ENCODE results near the gene ADM. TPM values are rescaled to one million over a fixed set of nuclear protein-coding genes. Genes with fewer than 3 reads are reported as not detected.

ADM gene
- total RNA-seq, 2 experiments from 2014 or later: 0.46 to 4.9 TPM

- no TSS peak for BruUV-seq (replicated peaks)
- Histone ChIP-seq H3K36me3 (ENCODE audit: insufficient read depth, low read length) (no peaks in the 10 kb centered on the region), H3K4me3 (ENCODE audit: low read depth, low read length, poor library complexity, severe bottlenecking) (no peak overlapping the region), H3K27ac (ENCODE audit: low read depth, low read length, poor library complexity, severe bottlenecking) (peak overlapping the region; percentile 94), H2AFZ (ENCODE audit: low read length) (peak overlapping the region; percentile 83; the same call in 1 of the 2 replicates), H3K79me2 (ENCODE audit: insufficient read depth, low read depth, low read length) (no peaks in the 10 kb centered on the region), H3K4me1 (ENCODE audit: insufficient read depth, low read length, poor library complexity, severe bottlenecking) (peaks cover 62% of the 10 kb centered on the region), H3K9me3 (ENCODE audit: low read length) (no peaks in the 10 kb centered on the region), H4K20me1 (ENCODE audit: insufficient read depth, low read length) (no peaks in the 10 kb centered on the region), H3K4me2 (ENCODE audit: low read length) (no peak overlapping the region), H3K9me2 (ENCODE audit: insufficient read depth, low read length) (no peaks in the 10 kb centered on the region)
- intact Hi-C loops (cut with micrococcal nuclease; ENCODE audit: unreplicated experiment): loop anchor here (5.0 kb wide), 1 partner anchor 244 kb away; no protein-coding TSS in a partner anchor
- TF ChIP-seq EZH2phosphoT487 (IDR thresholded peaks at IDR 0.05; ENCODE audit: borderline replicate concordance, low read depth, low read length) (no peak), CTCF (conservative IDR thresholded peaks at IDR 0.05; ENCODE audit: low read length) (no peak)
- no peak for DNase-seq (ENCODE audit: low spot score)
- ChIA-PET POLR2A (interaction anchor here (0.5 to 1.7 kb wide), 2 partner anchors 11 to 919 kb away, joined by 4 to 6 read pairs; no protein-coding TSS in a partner anchor), CTCF (ENCODE audit: unreplicated experiment) (no interaction called here)
Observed at GRCh38 chr11:10320736-10321465, 16.0 kb downstream of the ADM start.

GRCh38 chr11:10322401-10322800, 17.5 kb downstream of the ADM start:
- CTCF ChIA-PET (ENCODE audit: unreplicated experiment): no interaction called here
- peak overlapping the region; percentile 79 for H2AFZ ChIP-seq (ENCODE audit: low read length)
- H3K27ac ChIP-seq (ENCODE audit: low read depth, low read length, poor library complexity, severe bottlenecking): peak overlapping the region; percentile 5

More at GRCh38 chr11:10322401-10322800, 17.5 kb downstream of the ADM start:
- no peaks in the 10 kb centered on the region for H3K79me2 ChIP-seq (ENCODE audit: insufficient read depth, low read depth, low read length)
- peaks cover 47% of the 10 kb centered on the region for H3K4me1 ChIP-seq (ENCODE audit: insufficient read depth, low read length, poor library complexity, severe bottlenecking)
- no TSS peak for BruUV-seq (replicated peaks)
- H4K20me1 ChIP-seq (ENCODE audit: insufficient read depth, low read length): no peaks in the 10 kb centered on the region
- POLR2A ChIA-PET: interaction anchor here (1.1 kb wide), 1 partner anchor 111 kb away, joined by 3 read pairs; no protein-coding TSS in a partner anchor
- TF ChIP-seq EZH2phosphoT487 (IDR thresholded peaks at IDR 0.05; ENCODE audit: borderline replicate concordance, low read depth, low read length): no peak
- TF ChIP-seq CTCF (conservative IDR thresholded peaks at IDR 0.05; ENCODE audit: low read length): no peak
- no peak overlapping the region for H3K4me3 ChIP-seq (ENCODE audit: low read depth, low read length, poor library complexity, severe bottlenecking)
- intact Hi-C loops (cut with micrococcal nuclease; ENCODE audit: unreplicated experiment): loop anchor here (1.0 to 5.0 kb wide), 2 partner anchors 245 to 563 kb away; no protein-coding TSS in a partner anchor
- no peaks in the 10 kb centered on the region for H3K36me3 ChIP-seq (ENCODE audit: insufficient read depth, low read length)
- no peaks in the 10 kb centered on the region for H3K9me3 ChIP-seq (ENCODE audit: low read length)
- H3K4me2 ChIP-seq (ENCODE audit: low read length): peak overlapping the region; percentile 54
- no peaks in the 10 kb centered on the region for H3K9me2 ChIP-seq (ENCODE audit: insufficient read depth, low read length)
- DNase-seq (ENCODE audit: low spot score): no peak

Data from OCI-LY7 (cell line).